WTC11 (cell line): ENCODE results near the gene NGLY1. TPM values are rescaled to one million over a fixed set of nuclear protein-coding genes. Genes with fewer than 3 reads are reported as not detected.

Experiments used
- ATAC-seq: fragments of 200-7000 bp; cut with Tn5 transposase; 2 replicates; pipeline ENCODE4 v1.10.0; 2021; ENCODE audit warnings: mild to moderate bottlenecking, moderate library complexity
- CTCF ChIA-PET: fragments of 300-600 bp; sonication (Branson Sonifier 250); formaldehyde crosslinking; loops from one replicate; lab custom pipeline; 2021; ENCODE audit warnings: antibody characterized with exemption; lab: Charles Lee
- POLR2A ChIA-PET: fragments of 350-600 bp; sonication (Branson Sonifier 250); formaldehyde crosslinking; loops from one replicate; lab custom pipeline; 2021; ENCODE audit warnings: antibody characterized with exemption; lab: Charles Lee
- DNase-seq: peaks from one replicate; pipeline ENCODE4 v3.0.0; 2021; ENCODE audit warnings: low spot score
- H3K27ac Mint-ChIP-seq: 2 replicates; pipeline ENCODE4 v1.8.0; 2021; ENCODE audit warnings: mixed read lengths
- H3K27me3 Mint-ChIP-seq: 2 replicates; pipeline ENCODE4 v1.8.0; 2021; ENCODE audit warnings: low read depth, mild to moderate bottlenecking, moderate library complexity, mixed read lengths
- H3K36me3 Mint-ChIP-seq: 2 replicates; pipeline ENCODE4 v1.8.0; 2021; ENCODE audit warnings: mixed read lengths
- H3K4me1 Mint-ChIP-seq: 2 replicates; pipeline ENCODE4 v1.8.0; 2022; ENCODE audit warnings: mixed read lengths
- H3K4me3 Mint-ChIP-seq: 2 replicates; pipeline ENCODE4 v1.8.0; 2021; ENCODE audit warnings: mild to moderate bottlenecking, moderate library complexity, mixed read lengths
- H3K9me3 Mint-ChIP-seq: 2 replicates; pipeline ENCODE4 v1.8.0; 2021; ENCODE audit warnings: mixed read lengths
- CTCF ChIP-seq: fragments of 200-600 bp; IDR thresholded peaks from 2 replicates; pipeline ENCODE4 v1.8.0; 2022; ENCODE audit warnings: antibody characterized with exemption
- E2F1 ChIP-seq: sonication (generic); formaldehyde crosslinking; IDR thresholded peaks from 2 replicates; pipeline ENCODE4 v1.8.0; 2022; ENCODE audit warnings: mild to moderate bottlenecking, missing genetic modification reagents
- EMX1 ChIP-seq: fragments of 250-450 bp; sonication (Bioruptor Pico); IDR thresholded peaks from 2 replicates; pipeline ENCODE4 v1.8.0; 2021; ENCODE audit warnings: mild to moderate bottlenecking
- GRHL2 ChIP-seq: fragments of 250-450 bp; sonication (Bioruptor Pico); IDR thresholded peaks from 2 replicates; pipeline ENCODE4 v1.8.0; 2022; ENCODE audit warnings: mild to moderate bottlenecking, moderate library complexity; ENCODE audit not compliant: insufficient replicate concordance, severe bottlenecking
- GTF2I ChIP-seq: fragments of 250-450 bp; sonication (Bioruptor Pico); conservative IDR thresholded peaks from 2 replicates; pipeline ENCODE4 v1.4.0; 2021; ENCODE audit warnings: mild to moderate bottlenecking
- HMGA2 ChIP-seq: fragments of 250-450 bp; sonication (Bioruptor Pico); IDR thresholded peaks from 2 replicates; pipeline ENCODE4 v1.4.0; 2021; ENCODE audit warnings: mild to moderate bottlenecking, moderate library complexity
- JAZF1 ChIP-seq: fragments of 250-450 bp; sonication (Bioruptor Pico); IDR thresholded peaks from 2 replicates; pipeline ENCODE4 v1.9.0; 2021; ENCODE audit warnings: moderate library complexity, mild to moderate bottlenecking, inconsistent platforms
- JUN ChIP-seq: sonication (generic); formaldehyde crosslinking; IDR thresholded peaks from 2 replicates; pipeline ENCODE4 v1.8.0; 2023; ENCODE audit warnings: mild to moderate bottlenecking, missing genetic modification reagents
- MXD4 ChIP-seq: fragments of 250-450 bp; sonication (Bioruptor Pico); IDR thresholded peaks from 2 replicates; pipeline ENCODE4 v1.8.0; 2021; ENCODE audit warnings: mild to moderate bottlenecking, moderate library complexity, borderline replicate concordance
- NR3C1 ChIP-seq: sonication (generic); formaldehyde crosslinking; conservative IDR thresholded peaks from 2 replicates; pipeline ENCODE4 v1.8.1; 2023; ENCODE audit warnings: low read depth, mild to moderate bottlenecking, missing genetic modification reagents
- RORB ChIP-seq: fragments of 250-450 bp; sonication (Bioruptor Pico); IDR thresholded peaks from 2 replicates; pipeline ENCODE4 v1.9.0; 2021; ENCODE audit warnings: mild to moderate bottlenecking
- SOX15 ChIP-seq: fragments of 250-450 bp; sonication (Bioruptor Pico); IDR thresholded peaks from 2 replicates; pipeline ENCODE4 v1.9.0; 2021; ENCODE audit warnings: mild to moderate bottlenecking
- TEAD1 ChIP-seq: sonication (generic); formaldehyde crosslinking; IDR thresholded peaks from 2 replicates; pipeline ENCODE4 v1.8.0; 2022; ENCODE audit warnings: mild to moderate bottlenecking, missing genetic modification reagents
- TP53 ChIP-seq: sonication (generic); formaldehyde crosslinking; IDR thresholded peaks from 2 replicates; pipeline ENCODE4 v1.8.1; 2023; ENCODE audit warnings: mild to moderate bottlenecking, missing genetic modification reagents
- ZMAT4 ChIP-seq: fragments of 250-450 bp; sonication (Bioruptor Pico); IDR thresholded peaks from 2 replicates; pipeline ENCODE4 v1.9.0; 2021; ENCODE audit warnings: mild to moderate bottlenecking
- ZNF121 ChIP-seq: sonication (generic); formaldehyde crosslinking; IDR thresholded peaks from 2 replicates; pipeline ENCODE4 v1.8.0; 2023; ENCODE audit warnings: missing genetic modification reagents
- ZNF396 ChIP-seq: fragments of 250-450 bp; sonication (Bioruptor Pico); IDR thresholded peaks from 2 replicates; pipeline ENCODE4 v1.8.0; 2021; ENCODE audit warnings: mild to moderate bottlenecking, moderate library complexity, borderline replicate concordance
- ZNF423 ChIP-seq: fragments of 250-450 bp; sonication (Bioruptor Pico); IDR thresholded peaks from 2 replicates; pipeline ENCODE4 v2.1.2; 2022; ENCODE audit warnings: mild to moderate bottlenecking, moderate library complexity
- total RNA-seq: library from RNA; stranded (reverse); gene quantifications from 3 replicates; pipeline ENCODE4 v1.2.3, GENCODE V29; 2021
- TF ChIP-seq, protein P1 (sequence below): sonication (generic); formaldehyde crosslinking; IDR thresholded peaks from 2 replicates; pipeline ENCODE4 v1.8.0; 2022; ENCODE audit warnings: mild to moderate bottlenecking, missing genetic modification reagents
- TF ChIP-seq, protein P2 (sequence below): sonication (generic); formaldehyde crosslinking; conservative IDR thresholded peaks from 2 replicates; pipeline ENCODE4 v1.8.1; 2022; ENCODE audit warnings: mild to moderate bottlenecking, missing genetic modification reagents
- TF ChIP-seq, protein P3 (sequence below): sonication (generic); formaldehyde crosslinking; IDR thresholded peaks from 2 replicates; pipeline ENCODE4 v1.8.1; 2023; ENCODE audit warnings: mild to moderate bottlenecking, missing genetic modification reagents, borderline replicate concordance
- TF ChIP-seq, protein P4 (sequence below): sonication (generic); formaldehyde crosslinking; IDR thresholded peaks from 2 replicates; pipeline ENCODE4 v1.8.0; 2023; ENCODE audit warnings: missing genetic modification reagents, mild to moderate bottlenecking, borderline replicate concordance
- TF ChIP-seq, protein P5 (sequence below): sonication (generic); formaldehyde crosslinking; IDR thresholded peaks from 2 replicates; pipeline ENCODE4 v1.8.0; 2022; ENCODE audit warnings: mild to moderate bottlenecking, missing genetic modification reagents

NGLY1 gene
- total RNA-seq, 1 experiment from 2014 or later, result 20.6 TPM

GRCh38 chr3:25787689-25788088 is 4.4 kb upstream of the NGLY1 start:
- Mint-ChIP-seq H3K36me3 (no peaks in the 10 kb centered on the region), H3K9me3 (no peaks in the 10 kb centered on the region; the same call in 1 of the 2 replicates), H3K27me3 (peaks cover 7% of the 10 kb centered on the region), H3K4me3 (no peak overlapping the region), H3K4me1 (peaks cover 55% of the 10 kb centered on the region), H3K27ac (no peak overlapping the region; the same call in 1 of the 2 replicates)
- ChIA-PET CTCF (no interaction called here), POLR2A (no interaction called here)
- TF ChIP-seq TEAD1 (no peak), E2F1 (CRISPR knock-in tag) (no peak), RORB (no peak), HMGA2 (no peak), ZNF121 (CRISPR knock-in tag) (no peak)
- TF ChIP-seq, protein P1, sequence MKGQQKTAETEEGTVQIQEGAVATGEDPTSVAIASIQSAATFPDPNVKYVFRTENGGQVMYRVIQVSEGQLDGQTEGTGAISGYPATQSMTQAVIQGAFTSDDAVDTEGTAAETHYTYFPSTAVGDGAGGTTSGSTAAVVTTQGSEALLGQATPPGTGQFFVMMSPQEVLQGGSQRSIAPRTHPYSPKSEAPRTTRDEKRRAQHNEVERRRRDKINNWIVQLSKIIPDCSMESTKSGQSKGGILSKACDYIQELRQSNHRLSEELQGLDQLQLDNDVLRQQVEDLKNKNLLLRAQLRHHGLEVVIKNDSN (CRISPR knock-in tag), result no peak
- ATAC-seq, result no peak
- DNase-seq, result no peak

GRCh38 chr3:25785826-25786225 is 2.6 kb upstream of the NGLY1 start:
- no peak overlapping the region for H3K27ac Mint-ChIP-seq
- POLR2A ChIA-PET, result no interaction called here
- peaks cover 7% of the 10 kb centered on the region for H3K27me3 Mint-ChIP-seq
- CTCF ChIA-PET, result no interaction called here
- no peaks in the 10 kb centered on the region for H3K36me3 Mint-ChIP-seq
- DNase-seq (no peak), ATAC-seq (no peak)
- no peaks in the 10 kb centered on the region; the same call in 1 of the 2 replicates for H3K9me3 Mint-ChIP-seq
- peaks cover 56% of the 10 kb centered on the region for H3K4me1 Mint-ChIP-seq
- H3K4me3 Mint-ChIP-seq, result no peak overlapping the region
- TF ChIP-seq, protein P2, sequence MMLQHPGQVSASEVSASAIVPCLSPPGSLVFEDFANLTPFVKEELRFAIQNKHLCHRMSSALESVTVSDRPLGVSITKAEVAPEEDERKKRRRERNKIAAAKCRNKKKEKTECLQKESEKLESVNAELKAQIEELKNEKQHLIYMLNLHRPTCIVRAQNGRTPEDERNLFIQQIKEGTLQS, result no peak
- TF ChIP-seq NR3C1 (CRISPR knock-in tag) (no peak), ZNF121 (CRISPR knock-in tag) (no peak), EMX1 (CRISPR knock-in tag) (no peak), SOX15 (CRISPR knock-in tag) (no peak), GTF2I (no peak), ZNF396 (CRISPR knock-in tag) (no peak), MXD4 (CRISPR knock-in tag) (no peak), JAZF1 (no peak), CTCF (no peak), ZMAT4 (CRISPR knock-in tag) (no peak), JUN (CRISPR knock-in tag) (no peak), TP53 (CRISPR knock-in tag) (no peak), GRHL2 (CRISPR knock-in tag) (no peak), ZNF423 (CRISPR knock-in tag) (no peak)
- TF ChIP-seq, protein P3, sequence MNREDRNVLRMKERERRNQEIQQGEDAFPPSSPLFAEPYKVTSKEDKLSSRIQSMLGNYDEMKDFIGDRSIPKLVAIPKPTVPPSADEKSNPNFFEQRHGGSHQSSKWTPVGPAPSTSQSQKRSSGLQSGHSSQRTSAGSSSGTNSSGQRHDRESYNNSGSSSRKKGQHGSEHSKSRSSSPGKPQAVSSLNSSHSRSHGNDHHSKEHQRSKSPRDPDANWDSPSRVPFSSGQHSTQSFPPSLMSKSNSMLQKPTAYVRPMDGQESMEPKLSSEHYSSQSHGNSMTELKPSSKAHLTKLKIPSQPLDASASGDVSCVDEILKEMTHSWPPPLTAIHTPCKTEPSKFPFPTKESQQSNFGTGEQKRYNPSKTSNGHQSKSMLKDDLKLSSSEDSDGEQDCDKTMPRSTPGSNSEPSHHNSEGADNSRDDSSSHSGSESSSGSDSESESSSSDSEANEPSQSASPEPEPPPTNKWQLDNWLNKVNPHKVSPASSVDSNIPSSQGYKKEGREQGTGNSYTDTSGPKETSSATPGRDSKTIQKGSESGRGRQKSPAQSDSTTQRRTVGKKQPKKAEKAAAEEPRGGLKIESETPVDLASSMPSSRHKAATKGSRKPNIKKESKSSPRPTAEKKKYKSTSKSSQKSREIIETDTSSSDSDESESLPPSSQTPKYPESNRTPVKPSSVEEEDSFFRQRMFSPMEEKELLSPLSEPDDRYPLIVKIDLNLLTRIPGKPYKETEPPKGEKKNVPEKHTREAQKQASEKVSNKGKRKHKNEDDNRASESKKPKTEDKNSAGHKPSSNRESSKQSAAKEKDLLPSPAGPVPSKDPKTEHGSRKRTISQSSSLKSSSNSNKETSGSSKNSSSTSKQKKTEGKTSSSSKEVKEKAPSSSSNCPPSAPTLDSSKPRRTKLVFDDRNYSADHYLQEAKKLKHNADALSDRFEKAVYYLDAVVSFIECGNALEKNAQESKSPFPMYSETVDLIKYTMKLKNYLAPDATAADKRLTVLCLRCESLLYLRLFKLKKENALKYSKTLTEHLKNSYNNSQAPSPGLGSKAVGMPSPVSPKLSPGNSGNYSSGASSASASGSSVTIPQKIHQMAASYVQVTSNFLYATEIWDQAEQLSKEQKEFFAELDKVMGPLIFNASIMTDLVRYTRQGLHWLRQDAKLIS (CRISPR knock-in tag), result no peak
- TF ChIP-seq, protein P4, sequence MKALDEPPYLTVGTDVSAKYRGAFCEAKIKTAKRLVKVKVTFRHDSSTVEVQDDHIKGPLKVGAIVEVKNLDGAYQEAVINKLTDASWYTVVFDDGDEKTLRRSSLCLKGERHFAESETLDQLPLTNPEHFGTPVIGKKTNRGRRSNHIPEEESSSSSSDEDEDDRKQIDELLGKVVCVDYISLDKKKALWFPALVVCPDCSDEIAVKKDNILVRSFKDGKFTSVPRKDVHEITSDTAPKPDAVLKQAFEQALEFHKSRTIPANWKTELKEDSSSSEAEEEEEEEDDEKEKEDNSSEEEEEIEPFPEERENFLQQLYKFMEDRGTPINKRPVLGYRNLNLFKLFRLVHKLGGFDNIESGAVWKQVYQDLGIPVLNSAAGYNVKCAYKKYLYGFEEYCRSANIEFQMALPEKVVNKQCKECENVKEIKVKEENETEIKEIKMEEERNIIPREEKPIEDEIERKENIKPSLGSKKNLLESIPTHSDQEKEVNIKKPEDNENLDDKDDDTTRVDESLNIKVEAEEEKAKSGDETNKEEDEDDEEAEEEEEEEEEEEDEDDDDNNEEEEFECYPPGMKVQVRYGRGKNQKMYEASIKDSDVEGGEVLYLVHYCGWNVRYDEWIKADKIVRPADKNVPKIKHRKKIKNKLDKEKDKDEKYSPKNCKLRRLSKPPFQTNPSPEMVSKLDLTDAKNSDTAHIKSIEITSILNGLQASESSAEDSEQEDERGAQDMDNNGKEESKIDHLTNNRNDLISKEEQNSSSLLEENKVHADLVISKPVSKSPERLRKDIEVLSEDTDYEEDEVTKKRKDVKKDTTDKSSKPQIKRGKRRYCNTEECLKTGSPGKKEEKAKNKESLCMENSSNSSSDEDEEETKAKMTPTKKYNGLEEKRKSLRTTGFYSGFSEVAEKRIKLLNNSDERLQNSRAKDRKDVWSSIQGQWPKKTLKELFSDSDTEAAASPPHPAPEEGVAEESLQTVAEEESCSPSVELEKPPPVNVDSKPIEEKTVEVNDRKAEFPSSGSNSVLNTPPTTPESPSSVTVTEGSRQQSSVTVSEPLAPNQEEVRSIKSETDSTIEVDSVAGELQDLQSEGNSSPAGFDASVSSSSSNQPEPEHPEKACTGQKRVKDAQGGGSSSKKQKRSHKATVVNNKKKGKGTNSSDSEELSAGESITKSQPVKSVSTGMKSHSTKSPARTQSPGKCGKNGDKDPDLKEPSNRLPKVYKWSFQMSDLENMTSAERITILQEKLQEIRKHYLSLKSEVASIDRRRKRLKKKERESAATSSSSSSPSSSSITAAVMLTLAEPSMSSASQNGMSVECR (CRISPR knock-in tag), result no peak
- TF ChIP-seq, protein P5, sequence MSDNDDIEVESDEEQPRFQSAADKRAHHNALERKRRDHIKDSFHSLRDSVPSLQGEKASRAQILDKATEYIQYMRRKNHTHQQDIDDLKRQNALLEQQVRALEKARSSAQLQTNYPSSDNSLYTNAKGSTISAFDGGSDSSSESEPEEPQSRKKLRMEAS, result no peak
